Measurements from ENCODE around the gene PCDHB6. TPM values are rescaled to one million over a fixed set of nuclear protein-coding genes. Genes with fewer than 3 reads are reported as not detected.
"Not testable (repeated sequence)": the region's sequence is repeated elsewhere in the genome, so short reads cannot be mapped to it uniquely, and the experiment has no call there.

Gene PCDHB6
- polyA plus RNA-seq, 12 donors = 1.6 to 3.8 (median 1.9) TPM; not detected in 1

GRCh38 chr5:141199359-141200235 is 49.7 kb downstream of the PCDHB6 start, which contains the start of gene PCDHB11:
Gene PCDHB11, plus strand, starts transcription at chr5:141199627. Its CDS starts 148 bp downstream, at chr5:141199775.
- no peak for DNase-seq

- DNase-seq = not testable (repeated sequence)
Observed at GRCh38 chr5:141201126-141201525, 51.3 kb downstream of the PCDHB6 start.

- DNase-seq = not testable (repeated sequence)
Observed at GRCh38 chr5:141201646-141202045, 51.8 kb downstream of the PCDHB6 start.

Other genes starting within 250 kb of the PCDHB6 start
- under 1 TPM in 10 of 12 donors, not detected in 2; 0.07 to 0.51 (median 0.16) TPM for gene PCDHAC1, start 223.8 kb upstream of the PCDHB6 start, polyA plus RNA-seq (ENCODE audit: insufficient read length in 12 of 12)
- gene PCDHAC2, start 183.6 kb upstream of the PCDHB6 start, polyA plus RNA-seq (ENCODE audit: insufficient read length in 12 of 12) = 1 to 10 TPM in 6 of 12 donors, under 1 TPM in 4, not detected in 2; 0.66 to 9.4 (median 1.1) TPM
- under 1 TPM in 10 of 12 donors, not detected in 2; 0.05 to 0.23 (median 0.11) TPM for gene PCDHB1, start 98.7 kb upstream of the PCDHB6 start, polyA plus RNA-seq (ENCODE audit: insufficient read length in 12 of 12)
- gene PCDHB2, start 55.4 kb upstream of the PCDHB6 start, polyA plus RNA-seq (ENCODE audit: insufficient read length in 12 of 12) = 1 to 10 TPM in 11 of 12 donors, not detected in 1; 2.9 to 5.8 (median 4.2) TPM
- 1 to 10 TPM in 10 of 12 donors, not detected in 2; 1.4 to 2.4 (median 2.1) TPM for gene PCDHB3, start 49.6 kb upstream of the PCDHB6 start, polyA plus RNA-seq (ENCODE audit: insufficient read length in 12 of 12)
- gene PCDHB4, start 28.2 kb upstream of the PCDHB6 start, polyA plus RNA-seq (ENCODE audit: insufficient read length in 12 of 12) = 1 to 10 TPM in 10 of 12 donors, not detected in 2; 2.6 to 4.6 (median 3.2) TPM
- gene PCDHB5, start 14.9 kb upstream of the PCDHB6 start, polyA plus RNA-seq (ENCODE audit: insufficient read length in 12 of 12) = 1 to 10 TPM in 11 of 12 donors, not detected in 1; 3.1 to 5.1 (median 3.9) TPM
- gene PCDHB7, start 22.6 kb downstream of the PCDHB6 start, polyA plus RNA-seq (ENCODE audit: insufficient read length in 12 of 12) = 1 to 10 TPM in 11 of 12 donors, not detected in 1; 1.8 to 3.3 (median 2.4) TPM
- 1 to 10 TPM in 6 of 12 donors, under 1 TPM in 4, not detected in 2; 0.44 to 1.6 (median 1.2) TPM for gene PCDHB8, start 27.7 kb downstream of the PCDHB6 start, polyA plus RNA-seq (ENCODE audit: insufficient read length in 12 of 12)
- 1 to 10 TPM in 11 of 12 donors, not detected in 1; 2.8 to 6.3 (median 3.9) TPM for gene PCDHB16, start 32.3 kb downstream of the PCDHB6 start, polyA plus RNA-seq (ENCODE audit: insufficient read length in 12 of 12)
- 1 to 10 TPM in 10 of 12 donors, not detected in 2; 1.4 to 4.6 (median 2.3) TPM for gene PCDHB9, start 37.1 kb downstream of the PCDHB6 start, polyA plus RNA-seq (ENCODE audit: insufficient read length in 12 of 12)
- gene PCDHB10, start 42.3 kb downstream of the PCDHB6 start, polyA plus RNA-seq (ENCODE audit: insufficient read length in 12 of 12) = 1 to 10 TPM in 10 of 12 donors, not detected in 2; 3.2 to 5.7 (median 4.8) TPM
- 1 to 10 TPM in 11 of 12 donors, not detected in 1; 1.6 to 3.4 (median 2.5) TPM for gene PCDHB11, start 49.6 kb downstream of the PCDHB6 start, polyA plus RNA-seq (ENCODE audit: insufficient read length in 12 of 12)
- 1 to 10 TPM in 11 of 12 donors, not detected in 1; 1.9 to 3.8 (median 2.8) TPM for gene PCDHB12, start 58.7 kb downstream of the PCDHB6 start, polyA plus RNA-seq (ENCODE audit: insufficient read length in 12 of 12)
- 1 to 10 TPM in 11 of 12 donors, not detected in 1; 2.2 to 4.3 (median 3.0) TPM for gene PCDHB13, start 63.9 kb downstream of the PCDHB6 start, polyA plus RNA-seq (ENCODE audit: insufficient read length in 12 of 12)
- 1 to 10 TPM in 11 of 12 donors, not detected in 1; 5.4 to 9.6 (median 7.0) TPM for gene PCDHB14, start 73.3 kb downstream of the PCDHB6 start, polyA plus RNA-seq (ENCODE audit: insufficient read length in 12 of 12)
- gene PCDHB15, start 95.3 kb downstream of the PCDHB6 start, polyA plus RNA-seq (ENCODE audit: insufficient read length in 12 of 12) = 10 to 100 TPM in 1 of 12 donors, 1 to 10 TPM in 10, not detected in 1; 5.8 to 12.3 (median 6.8) TPM
- not detected for gene SLC25A2, start 154.0 kb downstream of the PCDHB6 start, polyA plus RNA-seq (ENCODE audit: insufficient read length in 12 of 12)
- gene TAF7, start 170.7 kb downstream of the PCDHB6 start, polyA plus RNA-seq (ENCODE audit: insufficient read length in 12 of 12) = 100 to 1,000 TPM in 2 of 12 donors, 10 to 100 TPM in 9, not detected in 1; 77.9 to 106 (median 91.7) TPM
- gene PCDHGA1, start 180.5 kb downstream of the PCDHB6 start, polyA plus RNA-seq (ENCODE audit: insufficient read length in 12 of 12) = under 1 TPM in 10 of 12 donors, not detected in 2; 0.44 to 0.86 (median 0.56) TPM
- 1 to 10 TPM in 11 of 12 donors, not detected in 1; 1.6 to 5.9 (median 2.5) TPM for gene PCDHGA2, start 188.7 kb downstream of the PCDHB6 start, polyA plus RNA-seq (ENCODE audit: insufficient read length in 12 of 12)
- 1 to 10 TPM in 10 of 12 donors, not detected in 2; 1.2 to 1.8 (median 1.4) TPM for gene PCDHGA3, start 193.8 kb downstream of the PCDHB6 start, polyA plus RNA-seq (ENCODE audit: insufficient read length in 12 of 12)
- gene PCDHGB1, start 200.0 kb downstream of the PCDHB6 start, polyA plus RNA-seq (ENCODE audit: insufficient read length in 12 of 12) = 1 to 10 TPM in 1 of 12 donors, under 1 TPM in 9, not detected in 2; 0.32 to 1.0 (median 0.65) TPM
- 1 to 10 TPM in 9 of 12 donors, under 1 TPM in 1, not detected in 2; 0.93 to 1.9 (median 1.5) TPM for gene PCDHGA4, start 205.0 kb downstream of the PCDHB6 start, polyA plus RNA-seq (ENCODE audit: insufficient read length in 12 of 12)
- gene PCDHGB2, start 209.9 kb downstream of the PCDHB6 start, polyA plus RNA-seq (ENCODE audit: insufficient read length in 12 of 12) = 1 to 10 TPM in 10 of 12 donors, not detected in 2; 1.8 to 3.0 (median 2.1) TPM
- gene PCDHGA5, start 214.1 kb downstream of the PCDHB6 start, polyA plus RNA-seq (ENCODE audit: insufficient read length in 12 of 12) = 1 to 10 TPM in 10 of 12 donors, not detected in 2; 2.1 to 3.4 (median 2.7) TPM
- 1 to 10 TPM in 8 of 12 donors, under 1 TPM in 2, not detected in 2; 0.94 to 2.0 (median 1.3) TPM for gene PCDHGB3, start 220.2 kb downstream of the PCDHB6 start, polyA plus RNA-seq (ENCODE audit: insufficient read length in 12 of 12)
- 1 to 10 TPM in 10 of 12 donors, not detected in 2; 2.5 to 5.4 (median 3.5) TPM for gene PCDHGA6, start 223.8 kb downstream of the PCDHB6 start, polyA plus RNA-seq (ENCODE audit: insufficient read length in 12 of 12)
- 1 to 10 TPM in 10 of 12 donors, not detected in 2; 1.1 to 2.0 (median 1.6) TPM for gene PCDHGA7, start 232.7 kb downstream of the PCDHB6 start, polyA plus RNA-seq (ENCODE audit: insufficient read length in 12 of 12)
- 1 to 10 TPM in 11 of 12 donors, not detected in 1; 1.9 to 3.5 (median 2.3) TPM for gene PCDHGB4, start 237.6 kb downstream of the PCDHB6 start, polyA plus RNA-seq (ENCODE audit: insufficient read length in 12 of 12)
- gene PCDHGA8, start 242.6 kb downstream of the PCDHB6 start, polyA plus RNA-seq (ENCODE audit: insufficient read length in 12 of 12) = 1 to 10 TPM in 1 of 12 donors, under 1 TPM in 9, not detected in 2; 0.34 to 1.1 (median 0.66) TPM
- gene PCDHGB5, start 247.9 kb downstream of the PCDHB6 start, polyA plus RNA-seq (ENCODE audit: insufficient read length in 12 of 12) = 1 to 10 TPM in 11 of 12 donors, not detected in 1; 2.7 to 7.7 (median 4.0) TPM